SK-N-SH treated with all-trans-retinoic acid at 6 μM for 48 hours (cell line): ENCODE measurements around the gene SFT2D3.

Source experiments
- ARNTL ChIP-seq: fragments of 450-650 bp; formaldehyde crosslinking; IDR thresholded peaks from 2 replicates; pipeline ENCODE4 v1.5.0; 2020; ENCODE audit warnings: low read depth, mild to moderate bottlenecking, moderate library complexity, borderline replicate concordance
- CSDC2 ChIP-seq: fragments of 250-450 bp; sonication (Bioruptor Pico); IDR thresholded peaks from 2 replicates; pipeline ENCODE4 v1.5.0; 2020; ENCODE audit warnings: mild to moderate bottlenecking, moderate library complexity
- ESRRG ChIP-seq: fragments of 250-450 bp; sonication (Bioruptor Pico); IDR thresholded peaks from 2 replicates; pipeline ENCODE4 v1.6.1; 2021; ENCODE audit warnings: mild to moderate bottlenecking
- GLIS3 ChIP-seq: fragments of 250-450 bp; sonication (Bioruptor Pico); IDR thresholded peaks from 2 replicates; pipeline ENCODE4 v1.5.0; 2020; ENCODE audit warnings: mild to moderate bottlenecking, moderate library complexity
- ISL1 ChIP-seq: fragments of 250-450 bp; sonication (Bioruptor Pico); IDR thresholded peaks from 2 replicates; pipeline ENCODE4 v2.1.2; 2022; ENCODE audit warnings: mild to moderate bottlenecking, moderate library complexity
- PPARA ChIP-seq: fragments of 250-450 bp; sonication (Bioruptor Pico); IDR thresholded peaks from 2 replicates; pipeline ENCODE4 v1.5.0; 2020; ENCODE audit warnings: mild to moderate bottlenecking, borderline replicate concordance
- RARB ChIP-seq: fragments of 250-450 bp; sonication (Bioruptor Pico); IDR thresholded peaks from 2 replicates; pipeline ENCODE4 v1.8.0; 2021; ENCODE audit warnings: mild to moderate bottlenecking, moderate library complexity
- SNAI2 ChIP-seq: fragments of 250-450 bp; sonication (Bioruptor Pico); IDR thresholded peaks from 2 replicates; pipeline ENCODE4 v1.5.0; 2020; ENCODE audit warnings: mild to moderate bottlenecking, moderate library complexity
- TCF4 ChIP-seq: fragments of 250-450 bp; sonication (Bioruptor Pico); IDR thresholded peaks from 2 replicates; pipeline ENCODE4 v1.8.0; 2021; ENCODE audit warnings: mild to moderate bottlenecking, moderate library complexity, borderline replicate concordance
- TOX ChIP-seq: fragments of 250-450 bp; sonication (Bioruptor Pico); IDR thresholded peaks from 2 replicates; pipeline ENCODE4 v1.8.0; 2021; ENCODE audit warnings: mild to moderate bottlenecking, moderate library complexity, borderline replicate concordance
- ZC3H10 ChIP-seq: fragments of 250-450 bp; sonication (Bioruptor Pico); IDR thresholded peaks from 2 replicates; pipeline ENCODE4 v1.5.1; 2021; ENCODE audit warnings: mild to moderate bottlenecking, moderate library complexity
- ZFP3 ChIP-seq: fragments of 250-450 bp; sonication (Bioruptor Pico); IDR thresholded peaks from 2 replicates; pipeline ENCODE4 v1.5.0; 2020; ENCODE audit warnings: mild to moderate bottlenecking, moderate library complexity
- ZNF565 ChIP-seq: fragments of 450-650 bp; formaldehyde crosslinking; conservative IDR thresholded peaks from 2 replicates; pipeline ENCODE4 v1.5.0; 2020; ENCODE audit warnings: low read depth, mild to moderate bottlenecking, moderate library complexity
- ZNF70 ChIP-seq: fragments of 450-650 bp; formaldehyde crosslinking; IDR thresholded peaks from 2 replicates; pipeline ENCODE4 v1.5.0; 2020; ENCODE audit warnings: mild to moderate bottlenecking, moderate library complexity

DNA sequence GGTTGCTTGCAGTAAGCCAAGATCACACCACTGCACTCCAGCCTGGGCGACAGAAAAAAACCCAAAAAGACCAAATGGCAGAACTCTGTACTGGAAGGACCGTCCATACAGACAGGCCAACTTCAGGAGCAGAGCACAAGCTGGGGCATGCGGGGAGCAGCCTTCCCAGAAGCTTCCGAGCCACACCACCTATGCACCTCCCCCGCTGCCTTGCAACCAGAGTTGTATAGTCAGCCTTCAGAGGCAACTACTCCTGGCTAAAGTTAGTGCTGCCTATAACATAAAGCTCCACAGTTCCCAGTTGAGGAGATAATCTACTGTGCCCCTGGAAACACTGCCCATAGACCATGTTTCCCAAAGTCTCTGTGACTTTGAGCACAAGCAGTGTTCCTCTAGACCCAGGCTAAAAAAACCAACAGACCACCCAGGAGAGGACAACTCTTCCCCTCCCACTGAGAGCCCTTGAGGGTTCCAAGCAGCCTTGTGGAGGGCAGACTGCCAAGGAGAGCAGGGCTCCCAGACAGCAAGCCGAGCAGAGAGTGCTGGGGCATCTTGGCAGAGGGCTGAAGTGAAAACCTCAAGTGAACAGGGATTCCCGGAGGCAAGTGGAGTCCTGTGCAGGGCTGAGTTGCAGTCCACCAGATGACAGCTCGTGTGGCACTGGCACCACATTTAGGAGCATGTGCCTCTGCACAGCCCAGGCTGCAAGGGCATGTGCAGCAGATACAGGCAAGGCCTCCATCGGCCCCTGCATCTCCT lies 6.8 kb downstream of the SFT2D3 start:
- TF ChIP-seq ZNF70 (CRISPR knock-in tag): no peak
- no peak for TF ChIP-seq ZFP3 (CRISPR knock-in tag)
- TF ChIP-seq CSDC2 (CRISPR knock-in tag): no peak
- TF ChIP-seq RARB: no peak
- TF ChIP-seq ARNTL (CRISPR knock-in tag): no peak
- TF ChIP-seq SNAI2 (CRISPR knock-in tag): no peak
- TF ChIP-seq TCF4: no peak
- no peak for TF ChIP-seq PPARA (CRISPR knock-in tag)
- TF ChIP-seq ESRRG: no peak
- TF ChIP-seq TOX (CRISPR knock-in tag): no peak
- no peak for TF ChIP-seq ZC3H10 (CRISPR knock-in tag)
- TF ChIP-seq ZNF565 (CRISPR knock-in tag): no peak
- TF ChIP-seq GLIS3 (CRISPR knock-in tag): no peak
- no peak for TF ChIP-seq ISL1
